Measurements from ENCODE around the gene COL7A1.
A peak's percentile ranks its signal among the peaks of the same experiment; 100 is the strongest.

The COL7A1 gene

DNA sequence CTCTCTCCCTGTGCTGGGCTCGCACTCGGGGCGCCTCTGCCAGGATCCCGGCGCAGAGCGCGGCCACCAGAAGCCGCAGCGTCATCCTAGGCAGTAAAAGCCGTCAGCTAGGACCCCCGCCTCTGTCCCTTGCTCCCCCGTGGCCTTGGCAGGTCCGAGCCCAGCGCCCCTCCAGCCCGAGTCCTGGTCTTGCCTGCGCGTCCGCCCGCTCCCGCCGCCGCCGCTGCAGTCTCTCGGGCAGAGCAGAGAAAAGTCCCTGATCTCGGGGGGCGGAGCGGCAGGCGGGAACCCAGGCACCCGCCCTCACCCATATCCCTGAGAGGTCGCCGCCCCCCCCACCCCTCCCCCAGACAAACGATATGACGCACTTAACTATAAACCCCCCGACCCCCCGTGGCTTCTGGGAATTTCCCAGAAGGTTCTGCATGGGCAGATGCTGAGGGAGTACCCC, at the start of gene COL7A1:
TSS of gene COL7A1 (minus strand) at position 255 of the 451 bp plus-strand sequence. CDS start at position 85, 170 bp downstream.
- no peak for DNase-seq

DNA sequence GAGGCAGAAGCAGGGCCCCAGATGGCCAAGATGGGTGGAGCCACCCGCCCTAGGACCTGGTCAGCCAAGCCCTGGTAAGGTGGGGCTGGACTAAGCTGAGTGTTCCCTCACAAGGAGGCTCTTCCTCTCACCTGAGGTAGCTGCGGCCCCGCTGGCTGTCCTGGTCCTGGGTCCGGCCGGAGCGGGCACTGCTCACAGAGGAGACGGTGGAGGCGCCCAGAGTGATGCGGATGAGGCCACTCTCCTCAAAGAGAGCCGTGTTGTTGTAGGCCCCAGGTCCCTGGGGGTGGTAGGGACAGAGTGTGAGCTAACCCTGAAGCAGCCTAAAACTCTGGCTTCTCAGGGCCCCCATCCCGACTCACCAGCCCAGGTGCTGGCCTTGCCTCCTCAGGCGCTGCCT, 47.5 kb upstream of the COL7A1 start:
- no peak for DNase-seq

DNA sequence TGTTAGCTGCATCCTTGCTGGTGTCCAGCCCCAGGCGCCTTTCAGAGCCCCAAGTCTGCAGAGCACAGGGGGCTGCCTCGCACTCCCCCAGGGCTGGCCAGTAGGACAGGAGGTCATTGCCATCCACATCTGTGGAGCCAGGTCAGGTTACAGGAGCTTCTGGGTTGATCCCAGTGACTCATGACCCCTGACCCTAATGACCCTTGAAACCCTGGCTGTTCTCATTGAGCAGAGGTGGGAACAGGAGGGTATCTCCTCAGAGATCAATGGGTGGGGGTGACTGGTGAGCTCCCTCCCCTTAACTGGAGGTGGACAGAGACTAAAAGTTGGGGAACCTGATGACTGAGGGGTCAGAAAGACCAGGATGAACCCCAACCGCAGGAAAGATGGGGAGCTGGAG, 46.3 kb upstream of the COL7A1 start:
- DNase-seq, result no peak

DNA sequence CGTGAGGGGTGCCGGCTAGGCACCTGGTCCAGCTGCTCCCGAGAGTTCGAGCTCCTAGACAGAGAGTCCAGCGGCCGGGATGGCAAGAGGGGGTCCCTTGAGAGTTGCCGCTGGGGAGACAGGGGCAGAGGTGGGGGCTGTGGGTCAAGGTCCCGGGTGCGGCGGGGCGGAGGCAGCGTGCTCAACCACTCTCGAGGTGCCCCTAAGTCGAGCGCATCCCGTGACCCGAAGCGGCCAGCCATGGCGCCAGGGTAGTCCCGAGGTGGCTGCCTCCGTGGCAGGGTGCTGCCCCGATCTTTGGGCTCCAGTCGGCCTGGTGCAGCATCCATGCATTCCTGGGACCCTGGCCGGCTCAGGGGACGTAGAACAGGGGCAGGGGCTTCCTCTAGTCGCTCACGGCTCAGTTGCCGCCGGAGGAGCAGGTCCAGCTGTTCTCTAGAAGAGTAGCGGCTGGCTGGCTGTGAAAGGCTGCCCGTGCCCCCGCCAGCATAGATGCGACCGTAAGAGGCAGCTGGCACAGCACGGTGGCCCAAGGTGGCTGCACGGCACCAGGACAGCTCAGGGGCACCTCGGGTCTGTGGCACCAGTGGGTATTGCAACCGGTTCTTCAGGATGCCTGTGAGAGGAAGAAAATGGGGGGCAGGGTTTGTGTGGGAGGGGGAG, 44.9 kb upstream of the COL7A1 start:
- DNase-seq, result no peak

DNA sequence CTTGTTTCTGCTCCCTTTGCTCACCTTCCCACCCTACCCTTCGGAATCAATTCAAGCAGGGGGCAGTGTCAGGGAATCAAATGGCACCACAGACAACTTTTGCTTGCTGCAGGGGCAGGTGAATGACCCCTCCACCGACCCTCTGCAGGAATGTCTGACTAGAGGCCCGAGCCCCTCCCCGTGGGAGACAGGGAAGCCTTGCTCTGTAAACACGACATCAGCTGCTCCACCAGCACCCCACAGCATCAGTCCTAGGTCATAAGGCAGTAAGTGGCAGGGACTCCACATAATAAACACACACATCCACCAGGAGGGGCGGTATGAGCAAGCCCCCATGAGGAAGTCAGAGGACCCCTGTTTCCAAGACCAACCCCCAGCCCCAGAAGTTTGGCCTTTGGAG, 42.2 kb upstream of the COL7A1 start:
- no peak for DNase-seq

DNA sequence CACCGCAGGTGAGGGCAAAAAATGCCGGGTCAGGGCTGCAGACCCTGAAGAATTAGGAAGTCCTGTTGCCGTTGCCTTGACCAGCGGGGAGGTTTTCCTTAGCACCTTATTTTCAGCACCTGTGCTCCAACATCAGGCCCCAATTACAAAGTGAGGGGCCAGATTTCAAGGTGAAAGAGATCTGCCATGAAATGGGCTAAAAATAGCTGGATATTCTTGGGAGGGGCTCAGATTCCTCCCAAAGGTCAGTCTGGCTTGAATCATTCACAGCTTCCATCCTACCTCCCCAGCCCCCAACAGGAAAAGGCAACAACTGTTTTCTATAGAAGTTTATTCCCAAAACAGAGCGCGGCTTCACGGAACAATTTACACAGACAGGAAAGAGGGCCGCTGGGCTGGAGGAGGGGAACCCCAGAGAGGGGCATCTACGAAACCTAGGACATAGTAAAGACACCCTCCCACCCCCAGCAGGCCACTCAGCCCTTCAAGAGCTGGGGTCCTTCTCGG, 41.1 kb upstream of the COL7A1 start:
- no peak for DNase-seq

DNA sequence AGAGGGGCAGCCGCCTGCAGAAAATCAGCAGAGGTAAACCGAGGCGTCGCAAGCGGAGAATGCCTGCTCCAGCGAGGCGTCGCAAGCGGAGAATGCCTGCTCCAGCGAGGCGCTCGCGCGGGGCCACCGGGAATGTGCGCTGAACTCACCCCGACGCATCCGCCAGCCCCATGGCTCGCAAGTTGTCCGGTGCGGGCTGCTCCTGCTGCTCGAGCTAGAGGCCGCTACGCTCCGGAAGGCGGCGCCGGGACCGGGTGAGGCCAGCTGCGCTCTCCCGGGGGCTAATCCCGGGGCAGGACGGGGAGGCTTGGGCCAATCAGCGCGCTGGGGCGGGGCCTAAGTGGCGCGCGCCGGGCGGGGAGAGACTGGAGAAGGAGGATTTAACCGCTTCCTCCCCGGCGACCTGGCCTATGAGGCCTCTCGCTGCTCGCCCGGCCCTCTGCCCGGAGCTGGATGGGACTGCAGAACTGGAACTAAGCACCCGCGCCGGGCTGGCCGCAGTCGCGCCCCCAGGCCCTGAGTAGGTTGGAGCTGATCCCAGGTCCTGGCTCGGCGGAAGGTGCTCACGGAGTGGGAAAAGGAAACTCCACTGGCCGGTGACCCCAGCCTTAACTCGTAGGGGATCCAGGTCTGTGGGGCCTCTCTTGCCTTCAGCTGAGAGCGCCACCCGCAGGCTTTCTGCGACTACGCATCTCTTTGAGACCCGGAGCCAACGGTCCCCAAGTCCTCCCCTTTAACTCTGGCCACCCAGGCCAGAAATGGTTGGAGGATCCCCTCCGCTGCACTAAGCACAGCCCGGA, 40.3 kb upstream of the COL7A1 start, which contains the start of gene SLC26A6:
TSS of gene SLC26A6 (minus strand) at position 240 of the 800 bp plus-strand sequence. CDS start at position 172, 68 bp downstream.
- peak; percentile 80 for DNase-seq

DNA sequence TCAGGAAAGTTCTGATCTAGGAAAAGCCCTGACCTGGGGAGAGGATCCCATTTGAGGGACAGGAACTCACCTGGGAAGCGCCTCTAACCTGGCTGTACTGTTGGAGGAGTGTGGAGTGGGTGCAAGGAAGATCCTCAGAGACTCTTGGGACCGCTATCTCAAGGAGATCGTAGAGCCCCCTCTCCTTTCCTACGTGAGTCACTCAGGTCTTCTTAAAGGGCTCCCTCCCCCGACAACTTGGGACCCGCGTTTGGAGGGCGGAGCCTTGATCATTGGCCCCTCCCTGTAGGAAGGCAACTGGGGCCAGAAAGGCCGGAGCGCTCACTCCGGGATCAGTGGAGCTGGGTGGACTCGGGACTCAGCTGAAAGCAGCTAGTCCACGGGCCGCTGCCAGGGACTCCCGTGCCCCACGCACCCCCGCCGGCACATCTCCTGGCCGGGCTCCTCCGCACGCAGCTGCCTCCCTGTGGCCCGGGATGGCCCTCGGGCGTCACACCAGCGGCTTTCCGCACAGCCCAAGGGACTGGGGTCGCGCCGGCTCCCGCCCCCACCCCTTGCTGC, 39.6 kb upstream of the COL7A1 start:
- no peak for DNase-seq

DNA sequence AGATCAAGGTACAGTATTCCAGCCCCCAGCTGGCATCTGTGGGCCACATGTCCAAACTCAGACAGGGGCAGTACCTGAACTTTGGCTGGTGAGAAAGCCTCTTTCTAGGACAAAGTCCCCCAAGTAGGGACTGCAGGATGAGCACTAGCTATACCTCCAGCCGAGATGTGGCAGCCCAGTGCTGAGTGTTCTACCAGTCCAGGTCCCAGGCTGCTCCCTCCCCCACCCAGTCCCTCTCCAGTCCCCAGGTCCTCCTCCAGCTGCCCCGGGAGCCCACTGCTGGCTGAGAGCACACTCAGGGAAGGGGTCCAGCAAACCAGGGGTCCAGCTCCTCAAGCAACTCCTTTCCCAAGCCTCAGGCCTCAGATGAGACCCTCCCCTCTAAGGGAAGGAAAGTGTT, 38.6 kb upstream of the COL7A1 start:
- no peak for DNase-seq

DNA sequence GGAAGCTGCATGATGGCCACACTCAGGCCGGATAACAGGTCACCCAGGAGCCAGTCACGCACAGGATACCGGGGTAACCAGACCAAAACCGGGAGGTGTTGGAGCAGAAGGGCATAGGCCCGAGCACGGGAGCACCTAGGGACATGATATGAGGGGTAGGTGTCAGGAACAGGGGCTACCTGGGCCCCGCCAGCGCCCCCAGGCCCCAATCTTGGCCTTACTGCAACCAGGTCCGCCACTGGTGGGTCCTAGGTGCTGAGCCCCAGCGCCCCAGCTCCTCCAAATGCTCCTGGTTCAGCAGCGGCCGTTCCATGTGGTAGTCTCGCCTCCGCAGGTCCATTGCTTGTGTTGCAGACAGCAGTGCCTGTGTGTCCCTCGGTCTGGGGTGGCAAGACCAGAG, 38.1 kb upstream of the COL7A1 start:
- no peak for DNase-seq

DNA sequence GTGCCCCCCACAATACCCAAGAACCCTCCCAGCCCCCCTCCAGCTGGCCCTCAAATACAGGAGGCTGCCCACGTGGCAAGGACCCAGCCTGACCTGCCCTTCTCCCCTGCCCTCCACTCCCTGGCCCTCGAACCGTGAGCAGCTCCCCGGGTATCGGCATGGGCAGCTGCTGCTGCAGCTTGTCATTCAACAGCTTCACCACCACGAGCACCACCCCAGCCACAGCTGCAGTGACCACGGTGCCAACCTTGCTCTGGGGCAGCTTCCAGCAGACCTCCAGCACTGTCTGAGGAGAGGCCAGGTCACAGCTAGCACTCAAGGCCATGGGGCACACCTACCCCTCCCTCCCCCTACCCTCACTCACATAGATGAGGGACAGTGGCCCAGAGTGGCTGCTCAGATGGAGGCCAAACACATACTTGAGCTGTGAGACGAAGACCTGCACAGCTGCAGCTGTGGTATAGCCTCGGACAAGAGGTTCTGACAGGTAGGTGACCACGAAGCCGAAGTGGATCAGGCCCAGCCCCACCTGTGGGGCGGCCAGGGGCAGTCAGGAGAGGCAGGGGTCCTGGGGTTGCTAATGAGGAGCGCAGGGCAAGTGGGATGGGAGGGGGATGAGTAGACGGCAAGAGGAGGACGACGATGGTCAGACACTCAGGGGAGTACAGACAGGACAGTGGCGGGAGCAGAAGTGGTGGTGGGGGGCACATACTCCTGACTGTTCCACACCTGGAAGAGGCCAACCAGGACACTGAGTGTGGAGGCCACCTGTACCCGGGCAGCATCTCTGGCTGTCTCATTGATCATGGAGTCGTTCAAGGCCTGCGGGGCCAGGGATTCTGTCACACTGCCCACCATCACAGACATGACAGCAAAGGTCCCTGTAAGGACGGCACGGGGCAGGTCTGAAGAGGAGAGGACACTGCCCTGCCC, 36.7 kb upstream of the COL7A1 start:
- DNase-seq, result no peak

DNA sequence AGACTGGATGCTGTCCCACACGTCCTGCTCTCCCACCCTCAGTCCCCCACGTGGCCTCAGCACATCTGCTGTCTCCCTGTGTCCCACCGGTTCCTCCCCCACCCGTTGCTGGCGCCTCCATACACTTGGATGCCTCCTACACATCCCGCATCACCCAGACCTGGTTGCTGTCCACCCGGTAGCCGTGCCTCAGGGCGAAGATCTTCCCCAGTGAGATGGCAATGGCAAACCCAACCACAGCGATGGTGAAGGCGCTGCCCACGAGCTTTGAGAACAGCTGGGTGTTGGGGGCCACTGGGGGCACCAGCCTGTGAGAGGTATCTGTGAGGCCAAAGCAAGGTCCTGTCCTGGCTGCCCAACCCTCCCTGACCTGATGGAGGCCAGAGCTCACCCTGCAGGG, 35.7 kb upstream of the COL7A1 start:
- DNase-seq, result no peak

DNA sequence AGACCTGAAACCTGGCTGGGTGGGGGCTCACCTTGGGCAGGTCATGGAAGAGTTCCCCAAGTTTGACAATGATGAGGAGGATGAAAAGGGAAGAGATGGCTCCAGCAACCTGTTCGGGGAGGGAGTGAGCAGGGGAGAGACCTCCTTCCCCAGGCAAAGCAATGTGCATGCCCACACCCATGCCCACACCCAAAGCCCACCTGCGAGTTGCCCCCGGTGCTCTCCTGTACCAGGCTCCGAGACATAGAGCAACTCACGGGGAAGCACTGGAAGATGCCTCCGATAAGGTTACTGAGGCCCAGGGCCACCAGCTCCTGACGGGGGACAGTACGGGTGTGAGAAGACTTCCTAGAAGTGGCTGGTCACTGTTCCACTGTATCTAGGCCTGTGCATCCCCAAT, 35.3 kb upstream of the COL7A1 start:
- DNase-seq, result no peak

DNA sequence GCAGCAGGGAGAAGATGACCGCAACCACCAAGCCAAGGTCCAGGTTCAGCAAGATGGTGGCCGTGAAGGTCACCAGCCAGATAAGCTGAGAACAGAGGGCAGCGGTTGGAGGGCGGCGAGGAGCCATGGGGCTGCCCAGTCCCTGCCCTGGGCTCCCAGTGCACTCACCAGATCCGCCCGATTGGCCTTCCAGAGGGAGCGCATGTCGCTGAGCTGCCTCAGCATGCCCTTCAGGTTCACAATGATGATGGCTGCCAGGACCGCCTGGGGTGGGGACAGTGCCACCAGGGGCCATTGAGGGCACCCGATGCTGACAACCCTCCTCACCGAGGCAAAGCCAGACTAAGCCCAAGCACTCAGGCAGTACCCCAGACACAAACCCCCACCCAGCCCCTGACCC, 34.8 kb upstream of the COL7A1 start:
- no peak for DNase-seq

DNA sequence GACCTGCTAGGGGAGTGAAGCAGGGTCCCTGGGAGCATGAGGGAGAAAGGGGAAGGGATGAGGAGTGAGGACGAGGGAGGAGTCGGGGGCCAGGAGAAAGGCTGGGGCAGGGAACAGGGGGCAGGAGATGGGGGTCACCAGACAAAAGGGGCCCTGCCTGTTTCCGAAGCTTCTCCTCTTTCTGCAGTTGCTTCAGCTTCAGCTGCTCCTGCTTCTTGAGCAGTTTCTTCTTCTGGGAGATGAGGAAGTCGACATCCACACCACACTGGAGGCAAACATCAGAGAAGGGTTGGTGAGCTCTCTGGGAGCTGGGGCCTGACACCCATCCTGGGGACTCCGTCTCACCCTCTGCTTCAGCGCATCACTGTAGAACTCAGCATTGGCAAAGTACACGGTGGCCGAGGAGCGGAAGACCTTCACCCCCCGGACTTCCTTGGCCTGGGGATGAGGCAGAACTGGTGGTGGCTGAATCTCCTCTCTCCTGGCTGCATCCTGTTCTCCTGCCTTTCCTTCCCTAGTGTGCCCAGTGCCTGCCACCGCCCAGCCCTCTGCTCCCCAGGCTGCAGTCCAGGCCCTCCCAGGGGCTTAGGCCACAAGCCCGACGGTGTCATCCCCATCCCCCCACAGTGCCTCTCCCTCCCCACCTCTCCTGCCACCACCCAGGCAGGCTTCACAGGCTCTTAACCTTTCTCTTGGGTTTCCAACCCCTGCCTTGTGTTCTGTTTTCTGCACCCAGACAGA, 33.3 kb upstream of the COL7A1 start:
- no peak for DNase-seq

DNA sequence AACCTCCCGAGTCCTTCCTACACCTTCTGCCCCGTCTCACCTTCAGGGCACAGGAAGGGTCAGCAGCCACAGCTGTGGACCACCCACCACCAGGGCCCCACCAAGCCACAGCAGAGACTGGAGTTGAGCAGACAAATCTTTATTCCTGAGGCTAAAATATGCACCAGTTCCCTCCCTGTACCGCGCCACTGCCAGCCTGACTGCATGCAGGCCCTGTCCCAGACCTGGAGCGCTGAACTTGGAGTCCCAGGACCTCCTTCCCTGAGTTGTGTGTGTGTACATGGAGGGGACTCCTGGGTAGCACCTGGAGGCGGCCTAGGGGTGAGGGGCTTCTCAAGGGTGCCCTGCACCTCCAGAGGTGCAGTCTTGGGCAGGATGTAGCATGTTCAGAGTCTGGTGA, 30.5 kb upstream of the COL7A1 start:
- no peak for DNase-seq

DNA sequence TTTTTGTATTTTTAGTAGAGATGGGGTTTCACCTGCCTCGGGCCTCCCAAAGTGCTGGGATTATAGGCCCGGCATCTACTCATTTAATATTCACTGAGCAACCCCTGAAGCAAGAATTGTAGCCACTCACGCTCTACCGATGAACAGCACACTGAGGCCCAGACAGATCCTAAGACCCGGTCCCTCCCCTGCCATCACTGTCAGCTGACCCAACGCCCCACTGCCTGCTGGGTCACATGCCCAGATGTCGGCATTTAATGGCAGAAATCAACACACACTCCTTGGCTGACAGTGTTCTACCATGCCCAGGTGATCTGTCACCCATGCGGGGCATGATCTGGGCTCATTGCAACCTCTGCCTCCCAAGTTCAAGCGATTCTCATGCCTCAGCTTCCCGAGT, 29.6 kb upstream of the COL7A1 start:
- DNase-seq, result no peak

DNA sequence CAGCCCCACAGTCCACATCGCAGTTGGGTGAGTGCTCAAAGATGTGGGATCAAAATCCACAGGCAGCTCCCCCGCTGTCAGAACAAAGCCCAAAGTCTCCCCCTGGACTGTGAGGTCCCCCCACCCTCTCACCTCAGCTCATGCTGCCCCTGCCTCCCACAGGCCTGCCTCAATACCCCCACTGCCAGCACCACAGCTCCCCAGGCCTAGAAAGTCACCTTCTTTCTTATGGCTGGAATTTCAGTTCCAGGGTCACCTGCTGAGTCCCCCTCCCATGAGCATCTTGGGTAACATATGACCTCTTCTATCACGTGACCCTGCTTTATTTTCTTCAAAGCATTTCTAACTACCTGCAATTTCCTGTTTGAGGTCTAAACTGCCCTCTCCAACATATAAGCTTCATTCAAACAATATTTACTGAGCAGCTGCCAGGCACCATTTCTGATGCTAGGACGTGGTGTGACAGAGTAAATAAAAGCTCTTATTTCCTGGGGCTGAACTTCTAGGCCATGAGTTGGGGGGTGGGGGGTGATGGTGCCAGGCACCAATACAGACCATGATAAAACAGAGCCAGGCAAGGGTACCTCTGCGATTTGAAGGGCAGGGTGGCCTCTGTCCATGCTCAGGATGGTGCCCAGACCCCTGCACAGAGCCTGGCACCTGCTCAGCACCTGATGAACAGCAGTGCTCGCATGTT, 28.9 kb upstream of the COL7A1 start:
- no peak for DNase-seq

DNA sequence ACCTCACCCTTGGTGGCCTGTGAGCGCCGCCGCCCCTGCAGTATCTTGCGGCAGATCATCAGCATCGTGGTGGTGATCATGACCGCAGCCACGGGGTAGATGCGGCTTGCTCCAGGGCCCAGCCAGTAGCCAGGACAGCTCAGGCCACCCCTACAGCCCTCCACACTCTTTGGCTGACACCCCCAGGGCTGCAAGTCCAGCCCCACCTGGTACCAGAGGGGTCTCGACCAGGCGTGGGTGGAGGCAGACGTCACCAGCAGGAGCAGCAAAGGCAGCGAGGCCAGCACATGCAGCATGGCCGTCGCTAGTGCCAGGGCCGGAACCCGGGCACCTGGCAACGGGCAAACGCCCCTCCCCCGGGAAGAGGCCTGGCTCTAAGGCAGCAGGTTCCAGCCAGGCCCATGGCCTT, 26.3 kb upstream of the COL7A1 start, which contains the start of gene TMEM89:
TSS of gene TMEM89 (minus strand) at position 309 of the 409 bp plus-strand sequence. CDS start at position 296, 13 bp downstream.
- no peak for DNase-seq

DNA sequence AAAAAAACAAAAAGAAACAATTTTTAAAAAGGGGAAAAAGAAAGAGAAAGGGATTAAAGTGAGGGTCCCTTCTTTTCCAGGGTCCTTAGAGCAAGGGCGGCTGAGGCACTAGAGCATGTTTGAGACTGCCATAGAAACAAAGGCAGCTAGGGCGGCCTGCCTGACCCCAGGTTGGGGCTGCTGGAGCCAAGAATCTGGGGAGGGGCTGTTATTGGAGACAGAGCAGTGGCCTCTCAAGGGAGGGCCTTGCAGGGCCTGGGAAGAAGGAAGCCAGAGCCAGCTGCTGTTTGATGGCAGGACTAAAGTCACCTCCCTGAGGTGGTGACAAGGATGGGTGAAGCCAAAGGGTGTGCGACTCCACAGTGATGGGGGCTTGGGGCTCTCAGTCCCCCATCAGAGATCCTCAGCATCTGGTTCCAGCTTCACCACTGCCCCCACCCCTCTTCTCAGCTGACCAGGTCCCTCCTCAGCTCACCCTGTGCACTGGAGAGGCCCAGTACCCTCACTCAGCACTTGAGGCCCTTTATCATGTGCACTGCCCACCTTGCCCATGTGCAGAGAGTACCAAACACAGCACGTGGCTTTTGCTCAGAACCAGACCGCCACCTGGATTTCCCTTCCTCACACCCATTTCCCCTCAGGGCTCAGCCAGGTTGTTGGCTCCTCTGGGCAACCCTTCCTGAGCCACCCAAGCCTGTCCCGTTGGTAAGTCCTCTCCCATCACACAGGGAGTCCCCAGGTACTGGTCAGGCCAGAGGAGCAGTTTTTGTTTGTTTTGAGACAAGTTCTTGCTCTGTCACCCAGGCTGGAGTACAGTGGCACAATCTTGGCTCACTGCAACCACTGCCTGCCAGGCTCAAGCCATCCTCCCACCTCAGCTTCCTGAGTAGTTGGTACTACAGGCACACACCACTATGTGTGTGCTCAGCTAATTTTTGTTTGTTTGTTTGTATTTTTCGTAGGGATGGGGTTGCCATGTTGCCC, 24.7 kb upstream of the COL7A1 start:
- no peak for DNase-seq
